ENCODE data around the gene ANKRD44.

The ANKRD44 gene

DNA sequence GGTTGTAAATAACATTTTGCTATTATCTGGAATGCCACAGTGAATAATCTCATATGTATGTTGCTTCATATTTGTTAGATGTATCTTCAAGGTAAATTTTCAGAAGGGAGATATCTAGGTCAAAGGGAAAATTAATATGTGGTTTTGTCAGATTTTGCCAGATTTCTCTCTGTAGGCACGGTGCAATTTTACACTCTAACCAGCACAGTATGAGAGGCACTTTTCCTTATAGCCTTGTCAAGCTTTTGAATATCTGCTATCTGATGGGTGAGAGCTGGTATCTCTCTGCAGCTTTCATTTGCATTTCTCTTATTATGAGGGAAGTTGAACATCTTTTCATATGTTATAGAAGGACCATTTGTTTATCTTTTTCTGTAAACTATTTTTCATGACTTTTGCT is 208.3 kb downstream of the ANKRD44 start:
- no peak for DNase-seq

DNA sequence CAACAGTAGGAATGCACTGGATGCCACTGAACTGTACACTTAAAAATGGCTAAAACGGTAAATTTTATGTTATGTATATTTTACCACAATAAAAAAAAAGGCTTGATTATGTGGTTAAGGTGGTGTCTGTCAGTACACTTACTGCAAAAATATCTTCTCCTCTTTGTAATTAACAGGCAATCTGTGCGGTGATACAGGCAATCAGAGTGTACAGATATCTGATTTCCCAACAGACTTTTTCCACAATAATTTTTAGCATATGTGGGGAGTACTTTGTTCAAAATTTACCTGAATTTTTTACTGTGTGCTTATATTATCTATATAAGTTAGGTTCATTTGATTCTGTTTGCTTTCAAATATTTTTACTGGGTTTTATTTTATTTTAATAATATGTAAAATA is 209.1 kb downstream of the ANKRD44 start:
- DNase-seq = no peak

DNA sequence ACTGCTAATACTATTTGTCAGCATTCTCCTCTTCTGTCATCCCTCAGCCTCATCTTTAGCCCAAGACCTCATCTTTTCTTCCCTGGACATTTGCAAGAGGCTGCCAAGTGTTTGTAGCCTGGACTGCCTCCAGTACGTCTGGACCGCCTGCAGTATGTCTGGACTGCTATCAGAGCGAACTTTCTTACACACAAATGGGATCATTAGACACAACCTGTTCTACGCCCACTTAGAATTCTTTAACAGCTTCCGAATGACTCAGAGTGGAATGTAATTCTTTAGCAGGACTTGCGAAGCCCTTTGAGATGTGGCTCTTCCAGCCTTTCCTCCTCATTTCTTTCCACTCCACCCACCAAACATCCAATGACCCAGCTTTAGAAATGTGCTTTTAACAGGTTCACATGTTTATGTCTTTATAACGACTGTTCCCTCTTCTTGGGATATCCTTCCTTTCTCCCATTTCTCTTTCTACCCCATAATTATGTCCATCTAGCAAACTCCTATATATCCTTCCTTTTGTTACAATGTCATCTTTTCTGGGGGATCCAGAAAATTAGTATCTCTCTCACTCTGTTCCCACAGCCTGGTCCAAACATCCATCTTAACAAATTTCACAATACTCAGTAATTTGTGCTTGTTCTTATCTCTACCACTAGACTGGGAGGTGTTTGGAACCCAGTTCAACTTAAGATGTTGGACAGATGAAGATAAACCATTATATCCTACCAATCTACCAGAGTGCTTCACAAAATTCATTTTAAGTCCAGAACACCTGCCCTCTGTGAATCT is 212.8 kb downstream of the ANKRD44 start:
- no peak for DNase-seq

DNA sequence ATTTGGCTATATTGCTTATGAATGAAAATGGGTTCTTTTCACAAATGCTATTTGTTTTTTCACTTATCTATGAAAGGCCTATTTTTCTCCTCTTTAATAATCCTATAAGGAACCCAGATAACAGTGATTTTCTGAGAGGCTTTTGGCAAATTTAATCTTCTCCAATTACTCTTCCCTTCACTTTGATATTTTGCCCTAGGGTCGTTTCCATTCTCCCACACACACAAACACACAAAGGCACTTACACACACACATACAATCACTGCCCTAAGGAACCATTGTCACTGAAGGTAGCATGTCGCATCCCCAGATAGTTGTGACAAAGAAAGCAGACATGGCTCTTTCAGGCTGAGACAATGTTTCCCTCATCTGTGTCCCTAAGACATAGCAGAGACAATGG is 213.9 kb downstream of the ANKRD44 start:
- no peak for DNase-seq

DNA sequence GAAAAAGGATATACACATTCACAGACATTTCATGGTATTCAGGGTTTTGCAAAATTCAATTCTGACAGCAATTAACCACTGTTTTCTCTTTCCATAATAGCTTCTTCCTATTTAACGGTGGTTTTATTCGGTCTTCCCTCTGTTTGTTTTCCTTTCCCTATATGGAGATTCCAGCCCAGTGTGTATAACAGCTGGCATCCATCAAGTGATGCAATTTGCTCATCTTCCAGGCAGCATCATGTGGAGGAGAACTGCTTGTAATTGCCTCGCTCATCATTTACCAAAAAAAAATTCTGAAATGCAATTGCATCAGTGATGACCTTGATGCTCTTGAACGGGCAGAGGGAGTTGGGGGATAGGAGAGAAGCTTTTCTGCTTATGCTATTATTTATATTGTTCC is 218.1 kb downstream of the ANKRD44 start:
- no peak for DNase-seq

DNA sequence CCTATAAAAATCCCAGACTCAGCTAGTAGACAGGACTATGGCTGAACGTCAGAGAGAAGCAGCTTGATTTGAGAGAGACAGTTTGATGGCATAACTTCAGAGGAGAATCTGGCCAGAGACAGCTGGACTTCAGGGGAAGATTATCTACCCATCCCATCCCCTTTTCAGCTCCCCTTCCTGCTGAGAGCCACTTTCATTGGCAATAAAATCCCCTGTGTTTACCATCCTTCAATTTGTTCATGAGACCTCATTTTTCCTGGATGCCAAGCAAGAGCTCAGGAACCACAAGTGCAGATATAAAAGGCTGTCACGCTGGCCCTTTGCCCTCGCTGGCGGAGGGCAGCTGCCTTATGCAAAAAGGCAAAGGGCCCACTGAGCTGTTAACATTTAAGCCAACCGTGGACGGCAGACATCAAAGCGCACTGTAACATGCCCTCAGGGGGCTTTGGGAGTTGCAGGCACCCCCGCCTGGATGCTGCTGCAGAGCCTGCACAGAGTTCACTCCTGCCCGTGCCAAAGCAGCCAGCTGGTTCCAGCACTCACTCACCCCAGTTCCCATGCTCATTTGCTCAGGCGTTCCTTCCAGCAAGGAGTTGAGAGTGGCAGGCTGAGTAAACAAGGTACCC is 219.7 kb downstream of the ANKRD44 start:
- DNase-seq = no peak

DNA sequence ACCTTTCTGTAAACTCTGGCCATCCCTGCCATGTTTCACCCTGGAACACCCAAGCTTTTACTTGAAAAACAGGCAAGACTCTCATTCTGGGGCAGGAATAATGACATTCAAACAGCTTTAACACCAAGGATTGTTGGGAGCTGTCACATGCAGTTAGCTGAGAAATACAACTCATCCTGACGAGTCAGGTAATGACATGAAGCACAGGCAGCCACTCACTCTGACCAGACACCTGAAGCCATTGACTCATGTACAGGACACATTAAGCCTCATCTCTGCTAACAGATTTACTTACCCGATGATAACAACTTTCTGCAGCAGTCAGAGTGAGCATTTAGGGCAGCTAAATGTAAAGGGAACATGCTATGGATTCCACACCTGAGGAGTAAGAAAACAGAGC is 220.9 kb downstream of the ANKRD44 start:
- DNase-seq = no peak

DNA sequence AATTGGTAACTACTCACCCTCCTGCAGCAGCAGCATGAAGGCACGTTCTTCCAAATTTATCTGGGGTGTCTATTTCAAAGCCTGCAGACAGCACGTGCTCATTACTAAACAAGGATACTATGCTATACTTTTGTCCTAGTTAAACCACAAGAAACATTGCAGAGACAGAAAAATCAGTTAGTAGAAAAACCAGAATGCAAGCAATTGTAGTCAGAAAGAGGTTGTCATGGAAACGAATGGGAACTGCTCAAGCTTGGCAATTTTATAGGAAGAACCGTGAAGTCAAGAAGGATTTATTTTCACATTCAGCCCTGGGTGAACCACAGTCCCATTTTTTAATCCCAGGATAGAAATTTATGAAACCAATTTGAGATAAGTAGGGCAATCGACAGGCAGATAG is 221.9 kb downstream of the ANKRD44 start:
- DNase-seq = no peak

DNA sequence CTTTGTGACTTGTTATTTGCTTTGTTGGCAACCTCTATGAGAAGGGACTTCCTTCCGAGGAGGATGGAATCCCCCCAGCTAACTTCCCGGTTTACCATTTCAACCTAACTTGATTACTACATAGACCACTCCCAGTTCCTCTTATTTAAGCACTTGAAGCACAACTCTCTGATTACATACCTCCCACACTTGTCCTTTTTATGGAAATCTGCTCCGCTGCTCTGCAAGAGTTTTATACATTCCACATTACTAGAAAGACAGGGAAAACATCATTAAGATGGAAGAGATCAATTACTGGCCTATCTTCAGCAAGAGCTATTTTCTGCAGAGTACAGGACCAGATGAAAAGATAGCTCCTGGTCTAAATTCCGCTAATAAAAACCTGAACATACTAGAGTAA is 224.1 kb downstream of the ANKRD44 start:
- no peak for DNase-seq

DNA sequence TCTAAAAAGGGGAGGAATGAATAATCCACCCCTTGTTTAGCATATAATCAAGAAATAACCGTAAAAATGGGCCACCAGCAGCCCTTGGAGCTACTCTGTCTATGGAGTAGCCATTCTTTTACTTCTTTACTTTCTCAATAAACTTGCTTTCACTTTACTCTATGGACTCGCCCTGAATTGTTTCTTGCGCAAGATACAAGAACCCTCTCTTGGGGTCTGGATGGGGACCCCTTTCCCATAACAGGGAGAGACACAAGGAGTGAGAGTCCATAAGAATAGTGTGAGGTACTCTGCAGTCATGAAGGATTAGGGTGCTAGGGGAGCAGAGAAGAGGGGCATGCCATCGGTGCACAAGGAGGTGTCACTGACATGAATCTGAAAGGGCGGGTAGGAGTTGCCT is 224.9 kb downstream of the ANKRD44 start:
- DNase-seq = no peak

DNA sequence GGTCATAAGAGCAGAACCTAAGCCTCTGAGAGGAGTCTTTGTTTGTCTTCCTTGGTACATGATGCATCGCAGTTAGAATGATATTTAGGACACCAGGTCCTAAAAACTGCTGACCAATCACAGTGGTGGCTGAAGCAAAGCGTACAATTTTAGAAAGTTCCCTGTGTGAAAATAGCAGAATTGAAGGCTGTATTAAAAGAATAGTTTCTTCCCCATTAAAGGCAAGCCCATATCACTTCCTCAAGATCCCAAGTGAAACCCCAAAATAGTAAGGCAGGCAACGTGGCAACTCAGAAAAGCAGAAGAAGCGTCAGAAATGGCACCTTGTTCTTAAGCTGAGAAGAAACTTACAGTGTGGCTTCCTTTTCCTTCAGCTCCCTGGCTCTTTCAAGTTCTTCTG is 229.3 kb downstream of the ANKRD44 start:
- no peak for DNase-seq

DNA sequence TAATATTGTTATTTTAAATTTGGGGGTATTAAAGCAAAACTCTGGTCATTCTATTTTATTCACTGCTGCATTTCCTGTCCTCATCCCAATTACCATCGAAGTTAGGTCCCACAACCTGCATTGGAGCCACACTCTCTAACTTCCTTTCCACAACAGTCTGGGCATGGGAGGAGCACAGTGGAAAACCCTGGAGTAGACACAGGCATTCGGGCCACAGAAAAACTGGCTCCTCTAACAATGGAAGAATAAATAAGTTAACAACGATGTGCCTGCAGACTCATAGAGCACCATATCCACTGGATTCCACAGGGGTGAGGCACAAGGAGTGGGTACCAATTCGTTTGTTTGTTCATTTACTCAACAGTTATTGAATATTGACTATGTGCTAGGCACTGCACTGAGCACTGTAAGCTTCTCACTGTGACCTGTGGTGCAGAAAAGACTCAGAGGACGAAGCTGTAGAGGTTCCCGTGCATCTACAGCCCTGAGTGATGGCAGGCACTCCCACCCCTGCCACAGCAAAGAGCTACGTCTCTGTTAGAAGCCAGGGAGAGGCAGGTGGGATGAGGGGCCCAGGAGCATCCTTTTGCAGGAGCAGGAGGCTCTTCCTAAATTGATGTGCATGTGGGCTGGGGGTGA is 229.9 kb downstream of the ANKRD44 start:
- no peak for DNase-seq

DNA sequence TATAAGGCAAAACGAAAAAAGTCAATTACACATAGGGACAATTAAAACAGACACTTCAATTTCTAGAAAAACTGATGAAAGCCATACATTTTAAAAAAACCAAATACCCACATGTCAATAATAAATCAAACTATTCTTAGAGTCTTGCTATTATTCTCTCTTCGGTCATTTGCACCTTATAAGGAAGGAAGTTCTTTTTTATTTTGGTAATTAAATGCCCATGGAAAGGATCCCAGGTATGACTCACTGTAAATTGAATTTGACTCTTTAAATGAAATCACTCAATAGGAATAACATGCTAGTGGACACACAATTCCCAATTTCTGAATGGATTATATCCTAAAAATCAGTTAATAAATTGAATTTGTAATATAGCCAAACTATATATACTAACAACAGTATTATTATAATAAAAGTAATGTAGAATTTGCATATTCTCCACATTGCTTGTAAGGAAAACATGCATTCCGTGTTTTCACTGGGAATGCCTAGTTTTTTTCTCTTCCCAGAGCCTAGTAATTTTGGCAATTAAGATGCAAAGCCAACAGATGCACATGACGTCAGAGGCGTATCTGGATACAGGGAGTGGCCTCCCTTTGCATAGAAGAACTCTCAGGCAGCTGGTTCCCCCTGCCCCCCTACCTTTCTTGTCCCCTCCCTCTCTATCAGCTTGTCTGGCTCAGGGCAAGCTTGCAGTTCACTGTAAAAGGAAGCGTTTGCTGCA is 230.6 kb downstream of the ANKRD44 start:
- DNase-seq = no peak

DNA sequence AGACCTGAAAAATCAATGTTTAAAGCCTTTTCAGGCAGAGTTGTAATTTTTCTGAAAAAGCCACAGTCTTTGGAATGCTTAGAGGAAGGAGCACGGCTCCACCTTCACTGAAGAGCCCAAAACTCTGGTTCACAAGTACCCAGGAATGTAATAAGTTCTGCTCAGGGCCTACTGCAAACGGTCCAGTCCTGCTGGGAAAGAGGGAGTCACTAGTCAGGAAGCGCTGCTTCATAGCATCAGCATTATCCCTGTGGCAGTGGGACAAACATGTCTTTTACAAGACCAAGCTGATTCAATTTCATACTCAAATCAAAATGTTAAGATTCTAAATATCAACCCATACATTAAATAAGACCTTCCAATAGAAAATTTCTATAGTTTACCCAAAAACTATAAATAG is 231.2 kb downstream of the ANKRD44 start:
- no peak for DNase-seq

DNA sequence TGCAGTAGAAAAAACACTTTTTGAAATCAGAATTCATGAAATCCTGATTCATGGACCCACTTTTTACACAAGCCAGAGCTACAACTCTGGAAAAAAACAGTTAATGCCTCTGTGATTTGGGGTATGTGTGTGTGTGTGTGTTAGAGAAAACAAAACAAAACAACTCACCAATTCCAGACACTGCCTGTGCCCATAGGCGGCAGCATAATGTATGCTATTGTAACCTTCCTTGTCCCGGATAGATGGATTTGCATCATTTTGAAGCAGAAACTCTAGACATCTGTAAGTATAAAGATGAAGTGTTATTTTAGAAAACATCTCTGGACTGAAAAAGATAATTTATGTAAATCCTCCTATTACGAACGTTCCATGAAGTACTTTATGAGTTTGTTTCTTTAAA is 232.0 kb downstream of the ANKRD44 start:
- DNase-seq = no peak

DNA sequence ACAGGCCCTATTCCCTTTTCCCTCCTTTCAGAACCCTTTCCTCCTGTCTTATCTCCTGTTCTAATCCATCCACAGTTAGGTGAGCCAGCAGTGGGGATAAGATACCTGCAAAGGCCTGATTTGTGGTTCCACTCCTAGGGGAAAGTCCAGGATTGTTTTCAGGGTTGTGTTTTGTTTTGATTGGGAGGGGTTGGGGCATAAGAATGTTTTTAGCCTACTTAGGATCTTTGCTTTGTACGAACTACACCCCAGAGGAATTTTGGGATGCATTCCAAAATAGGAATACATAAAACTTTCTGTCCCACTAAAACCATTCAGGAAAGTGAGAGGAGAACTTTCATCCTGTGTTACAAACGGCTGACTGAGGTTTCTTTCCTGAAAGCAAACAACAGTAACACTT is 233.2 kb downstream of the ANKRD44 start:
- no peak for DNase-seq

DNA sequence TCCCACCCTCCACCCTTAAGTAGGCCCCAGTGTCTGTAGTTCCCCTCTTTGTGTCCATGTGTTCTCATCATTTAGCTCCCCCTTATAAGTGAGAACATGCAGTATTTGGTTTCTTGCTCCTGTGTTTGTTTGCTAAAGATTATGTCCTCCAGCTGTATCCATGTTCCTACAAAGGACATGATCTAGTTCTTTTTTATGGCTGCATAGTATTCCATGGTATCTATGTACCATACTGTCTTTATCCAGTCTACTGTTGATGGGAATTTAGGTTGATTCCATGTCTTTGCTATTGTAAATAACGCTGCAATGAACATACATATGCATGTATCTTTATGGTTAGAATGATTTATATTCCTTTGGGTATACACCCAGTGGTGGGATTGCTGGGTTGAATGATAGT is 233.9 kb downstream of the ANKRD44 start:
- DNase-seq = no peak

DNA sequence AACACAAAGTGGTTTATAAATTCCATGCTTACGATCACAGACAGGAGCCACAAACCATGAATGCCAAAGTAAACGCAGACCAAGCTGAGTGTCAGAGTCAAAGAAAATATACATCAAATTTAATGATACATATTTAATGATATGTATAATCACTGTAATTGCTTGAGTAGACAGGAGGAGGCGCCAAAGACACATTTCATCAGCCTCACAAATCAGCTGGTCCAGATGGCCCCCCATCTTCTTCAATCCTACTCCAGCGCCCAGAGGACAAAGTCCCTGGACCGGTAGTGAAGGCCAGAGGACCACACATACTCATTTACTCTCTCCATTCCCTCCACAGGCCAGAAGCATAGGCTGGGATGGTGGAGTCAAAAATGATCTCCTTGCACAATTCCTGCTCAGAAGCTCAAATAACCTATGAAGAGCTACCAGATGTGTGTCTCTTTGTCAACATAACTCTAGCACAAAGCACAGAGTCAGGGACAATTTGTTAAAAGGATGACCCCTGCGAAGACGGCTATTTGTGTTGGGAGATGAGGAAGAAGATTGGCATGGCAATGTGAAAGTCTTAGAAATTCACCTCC is 234.7 kb downstream of the ANKRD44 start:
- peak; percentile 5 to 18 for DNase-seq

DNA sequence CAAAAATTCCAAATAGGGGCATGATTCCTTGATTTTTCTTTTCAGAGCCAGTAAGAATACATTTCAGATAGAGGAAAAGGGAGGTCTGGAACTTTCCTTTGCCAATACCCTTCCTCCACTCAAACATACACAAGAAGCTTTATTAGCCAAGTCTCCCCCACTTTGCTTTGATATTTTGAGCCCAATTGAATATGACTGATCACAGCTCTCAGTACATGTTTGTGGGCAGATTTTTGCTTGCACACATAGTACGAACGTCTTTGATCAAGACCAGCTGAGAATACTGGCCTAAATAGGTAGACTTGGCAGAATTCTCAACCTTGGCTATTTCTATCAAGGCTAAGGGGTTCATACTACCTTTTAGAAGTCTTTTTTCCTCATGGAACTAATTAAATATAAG is 235.3 kb downstream of the ANKRD44 start:
- DNase-seq = no peak

DNA sequence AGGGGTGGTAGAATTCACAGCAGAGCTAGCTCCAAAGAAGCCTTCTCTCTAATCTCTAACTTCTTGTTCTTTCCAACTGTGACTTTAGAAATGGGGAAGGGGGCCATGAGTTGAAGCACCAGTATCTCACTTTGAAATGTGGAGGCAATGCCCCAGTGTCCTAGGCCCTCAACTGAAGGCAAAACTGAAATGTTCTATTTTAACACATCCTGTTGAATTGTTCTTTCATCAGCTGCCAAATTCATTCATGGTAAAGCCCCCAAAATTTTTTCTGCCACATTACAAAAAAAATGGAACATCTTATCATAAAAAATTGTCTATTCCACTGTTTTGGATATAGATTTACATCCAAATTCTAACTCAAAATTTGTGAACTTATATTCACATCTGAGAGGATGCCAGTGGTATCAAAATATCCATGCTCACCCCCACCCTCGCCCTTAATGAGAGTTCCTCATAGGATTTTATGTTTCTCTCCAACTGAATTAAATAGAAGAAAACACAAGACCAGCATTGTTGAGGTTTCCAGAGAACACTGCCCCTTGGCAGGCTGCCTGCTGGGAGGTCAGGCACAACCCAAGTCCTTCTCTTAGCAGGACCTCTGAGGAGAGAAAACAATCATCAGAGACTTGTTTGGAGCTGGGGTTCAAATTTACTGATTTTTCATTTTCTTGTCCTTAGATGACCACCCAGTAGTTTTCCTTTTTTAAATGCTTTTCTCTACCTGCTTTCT is 236.7 kb downstream of the ANKRD44 start:
- DNase-seq = no peak

DNA sequence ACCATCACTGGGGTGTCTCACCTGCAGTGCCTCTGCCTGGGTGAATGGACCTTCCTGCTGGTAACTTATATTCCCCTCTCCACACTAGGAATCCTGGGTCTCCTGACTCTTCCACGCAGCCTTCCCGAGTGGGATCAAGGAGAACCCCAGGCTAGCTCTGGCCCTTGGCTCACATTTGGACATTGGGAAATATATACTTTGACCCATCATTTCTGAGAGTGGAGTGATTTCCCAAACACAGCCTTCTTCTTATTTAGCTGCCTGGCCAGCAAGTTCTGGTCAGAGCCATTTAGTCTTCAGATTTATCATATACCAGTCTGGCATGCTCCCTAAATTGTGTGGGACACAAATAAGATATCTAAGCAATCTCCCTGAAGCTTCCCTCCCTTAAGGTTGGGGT is 237.3 kb downstream of the ANKRD44 start:
- DNase-seq = no peak

DNA sequence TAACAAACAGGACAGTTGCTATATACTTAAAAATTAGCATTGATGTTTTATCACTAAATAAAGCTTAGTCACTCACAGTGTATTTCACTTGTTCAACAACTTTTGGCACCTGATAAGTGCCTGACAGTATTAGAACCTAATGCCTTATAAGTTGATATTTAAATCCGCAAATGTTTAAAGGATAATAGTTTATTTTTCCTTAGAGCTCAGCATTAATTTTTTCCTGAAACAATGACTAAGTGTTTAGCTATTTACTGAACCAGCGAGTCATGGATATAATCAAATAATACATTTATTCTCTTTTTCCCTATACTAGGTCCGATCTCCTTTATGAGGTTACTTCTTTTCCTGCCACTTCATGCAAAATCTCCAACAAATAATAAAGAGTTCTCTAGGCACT is 238.0 kb downstream of the ANKRD44 start:
- no peak for DNase-seq
